ENCODE data around the gene ABHD10.

ABHD10 gene

GRCh38 chr3:111967068-111967467 is 11.8 kb upstream of the ABHD10 start:
- DNase-seq = no peak

GRCh38 chr3:111967651-111968274 is 11.1 kb upstream of the ABHD10 start:
- peak; percentile 93 for DNase-seq

- DNase-seq = no peak
Measured at GRCh38 chr3:111968319-111969054, 10.3 kb upstream of the ABHD10 start.

GRCh38 chr3:111970376-111970775 is 8.4 kb upstream of the ABHD10 start:
- DNase-seq = no peak

- peak; percentile 19 for DNase-seq
Measured at GRCh38 chr3:111971533-111972130, 7.2 kb upstream of the ABHD10 start.

GRCh38 chr3:111972891-111973290 is 5.9 kb upstream of the ABHD10 start:
- DNase-seq = no peak

GRCh38 chr3:111975131-111975530 is 3.7 kb upstream of the ABHD10 start:
- no peak for DNase-seq

- DNase-seq = no peak
Measured at GRCh38 chr3:111976254-111976653, 2.6 kb upstream of the ABHD10 start.

GRCh38 chr3:111979434-111980038 is 710 bp downstream of the ABHD10 start:
- DNase-seq = peak; percentile 54

- no peak for DNase-seq
Measured at GRCh38 chr3:111980716-111981456, 2.1 kb downstream of the ABHD10 start.

GRCh38 chr3:111981457-111981763 is 2.6 kb downstream of the ABHD10 start:
- no peak for DNase-seq

GRCh38 chr3:111984636-111985298 is 5.9 kb downstream of the ABHD10 start:
- no peak for DNase-seq

GRCh38 chr3:111986800-111987199 is 8.0 kb downstream of the ABHD10 start:
- no peak for DNase-seq

GRCh38 chr3:111989061-111989678 is 10.3 kb downstream of the ABHD10 start:
- peak; percentile 86 for DNase-seq

GRCh38 chr3:111993038-111993437 is 14.2 kb downstream of the ABHD10 start:
- peak; percentile 50 for DNase-seq

GRCh38 chr3:111998636-111999483 is 20.0 kb downstream of the ABHD10 start, which contains the start of gene TAGLN3:
TAGLN3 (plus strand) TSS chr3:111998922; CDS start chr3:111999423, 501 bp downstream.
- peak; percentile 97 for DNase-seq

GRCh38 chr3:111999484-112000324 is 20.9 kb downstream of the ABHD10 start:
- DNase-seq = peak; percentile 60

- DNase-seq = no peak
Measured at GRCh38 chr3:112000367-112000771, 21.5 kb downstream of the ABHD10 start.

- DNase-seq = peak; percentile 47
Measured at GRCh38 chr3:112000966-112001365, 22.1 kb downstream of the ABHD10 start.

GRCh38 chr3:112001526-112001925 is 22.7 kb downstream of the ABHD10 start:
- no peak for DNase-seq
